HepG2 (cell line): ENCODE data around the gene SOX8. TPM values are rescaled to one million over a fixed set of nuclear protein-coding genes. Genes with fewer than 3 reads are reported as not detected.

Source experiments
- ATM ChIP-seq: fragments of 450-650 bp; IDR thresholded peaks from 2 replicates; pipeline ENCODE4 v1.7.1; 2017; ENCODE audit warnings: mild to moderate bottlenecking, borderline replicate concordance
- FOXJ3 ChIP-seq: sonication (generic); formaldehyde crosslinking; IDR thresholded peaks from 2 replicates; pipeline ENCODE4 v1.4.0; 2020; ENCODE audit warnings: missing genetic modification reagents, mild to moderate bottlenecking, borderline replicate concordance
- POLR2A ChIP-seq, 2 experiments: IDR thresholded peaks; 2 replicates each; pipeline ENCODE4 v1.6.1; 2011; ENCODE audit warnings: low read depth in 2 of 2, low read length in 2 of 2, mild to moderate bottlenecking in 1 of 2, moderate library complexity in 1 of 2; ENCODE audit not compliant: insufficient read depth in 1 of 2
- TAF15 ChIP-seq: fragments of 200-400 bp; formaldehyde crosslinking; IDR thresholded peaks from one replicate; pipeline ENCODE4 v1.6.1; 2018; ENCODE audit warnings: mild to moderate bottlenecking, low read depth, low read length; ENCODE audit not compliant: poor library complexity, severe bottlenecking
- TCF12 ChIP-seq, 2 experiments: fragments of 450-650 bp in 1 of 2; sonication (generic) in 1 of 2; formaldehyde crosslinking in 1 of 2; IDR thresholded peaks; 2 replicates each; pipeline versions ENCODE4 v1.6.1 to v1.8.0; 2017 to 2022; ENCODE audit warnings: antibody characterized with exemption in 1 of 2, mild to moderate bottlenecking in 1 of 2, missing genetic modification reagents in 1 of 2, moderate library complexity in 1 of 2
- TMF1 ChIP-seq: sonication (generic); formaldehyde crosslinking; IDR thresholded peaks from 2 replicates; pipeline ENCODE4 v1.8.1; 2022; ENCODE audit warnings: low read depth, missing genetic modification reagents
- ZNF335 ChIP-seq: sonication (generic); formaldehyde crosslinking; IDR thresholded peaks from 2 replicates; pipeline ENCODE4 v1.4.0; 2020; ENCODE audit warnings: missing genetic modification reagents
- ZNF33B ChIP-seq: sonication (generic); formaldehyde crosslinking; IDR thresholded peaks from 2 replicates; pipeline ENCODE4 v1.5.1; 2020; ENCODE audit warnings: mild to moderate bottlenecking, missing genetic modification reagents
- ZNF430 ChIP-seq: sonication (generic); formaldehyde crosslinking; IDR thresholded peaks from 2 replicates; pipeline ENCODE4 v1.9.0; 2021; ENCODE audit warnings: mild to moderate bottlenecking, missing genetic modification reagents
- ZNF569 ChIP-seq: sonication (generic); formaldehyde crosslinking; IDR thresholded peaks from 2 replicates; pipeline ENCODE4 v1.5.0; 2020; ENCODE audit warnings: mild to moderate bottlenecking, missing genetic modification reagents, moderate library complexity, borderline replicate concordance
- ZNF776 ChIP-seq: sonication (generic); formaldehyde crosslinking; IDR thresholded peaks from 2 replicates; pipeline ENCODE4 v1.4.0; 2020; ENCODE audit warnings: mild to moderate bottlenecking, missing genetic modification reagents
- ZNF784 ChIP-seq: sonication (generic); formaldehyde crosslinking; IDR thresholded peaks from 2 replicates; pipeline ENCODE4 v1.5.1; 2020; ENCODE audit warnings: missing genetic modification reagents, mild to moderate bottlenecking, borderline replicate concordance
- ZNF839 ChIP-seq: sonication (generic); formaldehyde crosslinking; IDR thresholded peaks from 2 replicates; pipeline ENCODE4 v1.4.0; 2020; ENCODE audit warnings: missing genetic modification reagents, mild to moderate bottlenecking, borderline replicate concordance
- ZZZ3 ChIP-seq: sonication (generic); formaldehyde crosslinking; IDR thresholded peaks from 2 replicates; pipeline ENCODE4 v1.4.0; 2020; ENCODE audit warnings: missing genetic modification reagents, mild to moderate bottlenecking, borderline replicate concordance
- polyA plus RNA-seq, 8 experiments: library from polyadenylated mRNA; depleted of rRNA in 3 of 8; stranded (reverse) in 7 of 8; unstranded in 1 of 8; fragments of >200 nt; fragmentation: Illumina TruSeq in 4 of 8; extraction: Trizol in 4 of 8; gene quantifications; 2 replicates each; pipeline versions ENCODE4 v1.2.1 to v1.2.3, GENCODE V29; 2011 to 2016; ENCODE audit warnings: low read depth in 4 of 8, missing spikeins in 1 of 8, mixed read lengths in 1 of 8; ENCODE audit not compliant: insufficient read depth in 1 of 8
- total RNA-seq, 5 experiments: library from RNA; depleted of rRNA; stranded (reverse); fragments of >200 nt; fragmentation: Illumina TruSeq; extraction: Trizol; gene quantifications; 2 replicates each; pipeline ENCODE4 v1.2.3, GENCODE V29; 2016; ENCODE audit warnings: low read depth in 1 of 5
- TF ChIP-seq, protein P1 (sequence below), 2 experiments: sonication (generic) in 1 of 2; formaldehyde crosslinking in 1 of 2; IDR thresholded peaks; 2 replicates each; pipeline versions ENCODE4 v1.6.1 to v1.9.0; 2014 to 2022; ENCODE audit warnings: antibody characterized with exemption in 1 of 2, borderline replicate concordance in 1 of 2, inconsistent platforms in 1 of 2, low read depth in 1 of 2, missing genetic modification reagents in 1 of 2
- TF ChIP-seq, protein P2 (sequence below): sonication (generic); formaldehyde crosslinking; IDR thresholded peaks from 2 replicates; pipeline ENCODE4 v1.4.0; 2020; ENCODE audit warnings: mild to moderate bottlenecking, missing genetic modification reagents
- TF ChIP-seq, protein P3 (sequence below): sonication (generic); formaldehyde crosslinking; IDR thresholded peaks from 2 replicates; pipeline ENCODE4 v1.5.0; 2020; ENCODE audit warnings: mild to moderate bottlenecking, missing genetic modification reagents
- TF ChIP-seq, protein P4 (sequence below): sonication (generic); formaldehyde crosslinking; IDR thresholded peaks from 2 replicates; pipeline ENCODE4 v1.4.0; 2020; ENCODE audit warnings: mild to moderate bottlenecking, missing genetic modification reagents
- TF ChIP-seq, protein P5 (sequence below): sonication (generic); formaldehyde crosslinking; IDR thresholded peaks from 2 replicates; pipeline ENCODE4 v1.4.0; 2020; ENCODE audit warnings: mild to moderate bottlenecking, missing genetic modification reagents

SOX8 gene
- total and polyA plus RNA-seq, 2 of the 13 experiments (the other 11 are each of a cell fraction or from before 2014, with no cell fraction given), result 0.20 to 0.28 TPM

GRCh38 chr16:970386-970765 lies 11.2 kb upstream of the SOX8 start (continued):
- TF ChIP-seq, protein P1, sequence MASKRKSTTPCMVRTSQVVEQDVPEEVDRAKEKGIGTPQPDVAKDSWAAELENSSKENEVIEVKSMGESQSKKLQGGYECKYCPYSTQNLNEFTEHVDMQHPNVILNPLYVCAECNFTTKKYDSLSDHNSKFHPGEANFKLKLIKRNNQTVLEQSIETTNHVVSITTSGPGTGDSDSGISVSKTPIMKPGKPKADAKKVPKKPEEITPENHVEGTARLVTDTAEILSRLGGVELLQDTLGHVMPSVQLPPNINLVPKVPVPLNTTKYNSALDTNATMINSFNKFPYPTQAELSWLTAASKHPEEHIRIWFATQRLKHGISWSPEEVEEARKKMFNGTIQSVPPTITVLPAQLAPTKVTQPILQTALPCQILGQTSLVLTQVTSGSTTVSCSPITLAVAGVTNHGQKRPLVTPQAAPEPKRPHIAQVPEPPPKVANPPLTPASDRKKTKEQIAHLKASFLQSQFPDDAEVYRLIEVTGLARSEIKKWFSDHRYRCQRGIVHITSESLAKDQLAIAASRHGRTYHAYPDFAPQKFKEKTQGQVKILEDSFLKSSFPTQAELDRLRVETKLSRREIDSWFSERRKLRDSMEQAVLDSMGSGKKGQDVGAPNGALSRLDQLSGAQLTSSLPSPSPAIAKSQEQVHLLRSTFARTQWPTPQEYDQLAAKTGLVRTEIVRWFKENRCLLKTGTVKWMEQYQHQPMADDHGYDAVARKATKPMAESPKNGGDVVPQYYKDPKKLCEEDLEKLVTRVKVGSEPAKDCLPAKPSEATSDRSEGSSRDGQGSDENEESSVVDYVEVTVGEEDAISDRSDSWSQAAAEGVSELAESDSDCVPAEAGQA (IDR thresholded peaks at IDR 0.05; ENCODE audit: low read depth), result no peak
- TF ChIP-seq, protein P1 (CRISPR knock-in tag; IDR thresholded peaks at IDR 0.05; ENCODE audit: borderline replicate concordance), result no peak
- TF ChIP-seq, protein P2, sequence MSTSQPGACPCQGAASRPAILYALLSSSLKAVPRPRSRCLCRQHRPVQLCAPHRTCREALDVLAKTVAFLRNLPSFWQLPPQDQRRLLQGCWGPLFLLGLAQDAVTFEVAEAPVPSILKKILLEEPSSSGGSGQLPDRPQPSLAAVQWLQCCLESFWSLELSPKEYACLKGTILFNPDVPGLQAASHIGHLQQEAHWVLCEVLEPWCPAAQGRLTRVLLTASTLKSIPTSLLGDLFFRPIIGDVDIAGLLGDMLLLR (CRISPR knock-in tag), result peak; percentile 37
- TF ChIP-seq ZNF776 (CRISPR knock-in tag) (peak; percentile 41; the same call in 1 of the 2 replicates), ZNF430 (CRISPR knock-in tag) (peak; percentile 85), ATM (no peak), ZNF784 (0 out of 2 replicates have a peak, but pooled peaks have one; percentile 27), FOXJ3 (no peak), ZNF335 (CRISPR knock-in tag) (no peak), TCF12 (IDR thresholded peaks at IDR 0.05) (no peak), TCF12 (CRISPR knock-in tag; IDR thresholded peaks at IDR 0.05) (0 out of 2 replicates have a peak, but pooled peaks have one; percentile 25), ZNF569 (CRISPR knock-in tag) (0 out of 2 replicates have a peak, but pooled peaks have one; percentile 2), ZNF33B (CRISPR knock-in tag) (peak; percentile 29; the same call in 1 of the 2 replicates), POLR2A (IDR thresholded peaks at IDR 0.05; ENCODE audit: insufficient read depth in 1 of 2, low read depth in 2 of 2, low read length in 2 of 2) (no peak), ZZZ3 (0 out of 2 replicates have a peak, but pooled peaks have one; percentile 3), TAF15 (peak; percentile 17), ZNF839 (CRISPR knock-in tag) (no peak), TMF1 (CRISPR knock-in tag) (no peak; the same call in 1 of the 2 replicates)
- TF ChIP-seq, protein P3, sequence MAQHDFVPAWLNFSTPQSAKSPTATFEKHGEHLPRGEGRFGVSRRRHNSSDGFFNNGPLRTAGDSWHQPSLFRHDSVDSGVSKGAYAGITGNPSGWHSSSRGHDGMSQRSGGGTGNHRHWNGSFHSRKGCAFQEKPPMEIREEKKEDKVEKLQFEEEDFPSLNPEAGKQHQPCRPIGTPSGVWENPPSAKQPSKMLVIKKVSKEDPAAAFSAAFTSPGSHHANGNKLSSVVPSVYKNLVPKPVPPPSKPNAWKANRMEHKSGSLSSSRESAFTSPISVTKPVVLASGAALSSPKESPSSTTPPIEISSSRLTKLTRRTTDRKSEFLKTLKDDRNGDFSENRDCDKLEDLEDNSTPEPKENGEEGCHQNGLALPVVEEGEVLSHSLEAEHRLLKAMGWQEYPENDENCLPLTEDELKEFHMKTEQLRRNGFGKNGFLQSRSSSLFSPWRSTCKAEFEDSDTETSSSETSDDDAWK (CRISPR knock-in tag), result no peak
- TF ChIP-seq, protein P4, sequence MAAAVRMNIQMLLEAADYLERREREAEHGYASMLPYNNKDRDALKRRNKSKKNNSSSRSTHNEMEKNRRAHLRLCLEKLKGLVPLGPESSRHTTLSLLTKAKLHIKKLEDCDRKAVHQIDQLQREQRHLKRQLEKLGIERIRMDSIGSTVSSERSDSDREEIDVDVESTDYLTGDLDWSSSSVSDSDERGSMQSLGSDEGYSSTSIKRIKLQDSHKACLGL (CRISPR knock-in tag), result 0 out of 2 replicates have a peak, but pooled peaks have one; percentile 49
- TF ChIP-seq, protein P5, sequence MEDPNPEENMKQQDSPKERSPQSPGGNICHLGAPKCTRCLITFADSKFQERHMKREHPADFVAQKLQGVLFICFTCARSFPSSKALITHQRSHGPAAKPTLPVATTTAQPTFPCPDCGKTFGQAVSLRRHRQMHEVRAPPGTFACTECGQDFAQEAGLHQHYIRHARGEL (CRISPR knock-in tag), result no peak
